Measurements from ENCODE around the gene FHOD1. TPM values are rescaled to one million over a fixed set of nuclear protein-coding genes. Genes with fewer than 3 reads are reported as not detected.

The FHOD1 gene
- total and polyA plus RNA-seq, 9 of the 15 experiments (the other 6 are each of a cell fraction or from before 2014, with no cell fraction given): 18.7 to 126 (median 32.3) TPM

GRCh38 chr16:67228905-67229304 is 18.4 kb downstream of the FHOD1 start:
- H3K4me2 ChIP-seq (ENCODE audit: insufficient read depth, low read length): no peak overlapping the region
- TF ChIP-seq ZNF263 (CRISPR knock-in tag; IDR thresholded peaks at IDR 0.05; ENCODE audit: borderline replicate concordance) (no peak), POLR2G (IDR thresholded peaks at IDR 0.05; ENCODE audit: low read depth, low read length) (peak; percentile 65), RBFOX2 (IDR thresholded peaks at IDR 0.05; ENCODE audit: low read depth, low read length) (peak; percentile 40; the same call in 1 of the 2 replicates), POLR2A (conservative IDR thresholded peaks at IDR 0.05) (0 out of 2 replicates have a peak, but pooled peaks have one; percentile 4), ZBTB8A (IDR thresholded peaks at IDR 0.05; ENCODE audit: partially characterized antibody) (no peak), ZNF408 (CRISPR knock-in tag; IDR thresholded peaks at IDR 0.05; ENCODE audit: low read depth) (no peak)
- H3K4me1 ChIP-seq (replicated peaks in 1 of 2; ENCODE audit: control insufficient read depth in 2 of 2, insufficient read depth in 2 of 2, low read length in 2 of 2): peaks cover 18 to 20% of the 10 kb centered on the region in 2 experiments; a peak in 4 of 5 replicates
- intact Hi-C loops (cut with micrococcal nuclease) (loop anchor here (5.0 kb wide), 1 partner anchor 37 kb away; the partner anchor contains the start of genes E2F4 and EXOC3L1), in situ Hi-C loops (cut with MboI) (no loop called here)
- peaks cover 21% of the 10 kb centered on the region for H3K79me2 ChIP-seq (ENCODE audit: control insufficient read depth, insufficient read depth, low read length)
- no peaks in the 10 kb centered on the region for H3K9me1 ChIP-seq (ENCODE audit: control insufficient read depth, insufficient read depth, low read length)
- H3K9ac ChIP-seq (ENCODE audit: insufficient read depth in 1 of 2, low read depth in 2 of 2, low read length in 2 of 2): no peak overlapping the region
- no peaks in the 10 kb centered on the region for H3K9me3 ChIP-seq (replicated peaks; ENCODE audit: control insufficient read depth, insufficient read depth, low read depth, low read length)
- WGBS (ENCODE audit: insufficient coverage, low coverage, missing lambda C conversion rate): 81% methylated on average over 9 of the region's 9 CpGs
- no TSS peak for BruUV-seq (replicated peaks)
- no peak overlapping the region for H3K4me3 ChIP-seq
- ChIA-PET POLR2A (interaction anchor here (0.9 to 2.8 kb wide), 2 partner anchors 9 to 17 kb away, joined by 3 to 31 read pairs; no protein-coding TSS in a partner anchor), CTCF (ENCODE audit: low intra/inter-chr PET ratio) (no interaction called here)
- no peaks in the 10 kb centered on the region for H3K27me3 ChIP-seq (ENCODE audit: control insufficient read depth in 2 of 2, insufficient read depth in 2 of 2, low read length in 2 of 2)
- no peak for DNase-seq (ENCODE audit: extremely low read depth in 1 of 4, low spot score in 3 of 4)
- H3K36me3 ChIP-seq (ENCODE audit: control insufficient read depth, insufficient read depth, low read length): peaks cover 64% of the 10 kb centered on the region; the same call in 2 of the 3 replicates
- H2AFZ ChIP-seq (ENCODE audit: low read depth, low read length): no peak overlapping the region
- no peaks in the 10 kb centered on the region for H4K20me1 ChIP-seq (replicated peaks; ENCODE audit: control insufficient read depth, insufficient read depth, low read length)
- no peak for FAIRE-seq
- no peak for ATAC-seq
- H3K27ac ChIP-seq (ENCODE audit: extremely low read depth, low read depth, low read length): no peak overlapping the region

All from K562 (cell line).